Lower lobe of right lung (tissue), 2 donors: ENCODE results near the gene PRADC1. TPM values are rescaled to one million over a fixed set of nuclear protein-coding genes. Genes with fewer than 3 reads are reported as not detected.
A peak's percentile ranks its signal among the peaks of the same experiment; 100 is the strongest.

ENCODE experiments used
- ATAC-seq, 2 donors: fragments of 200-7000 bp; cut with Tn5 transposase; one replicate each; pipeline ENCODE4 v1.9.1; 2020 to 2022; ENCODE audit warnings: mild to moderate bottlenecking in 2 of 2, moderate library complexity in 2 of 2
- DNase-seq: peaks from one replicate; pipeline ENCODE4 v3.0.0-alpha.2; 2020
- H3K27ac ChIP-seq: fragments of 200-600 bp; one replicate; pipeline ENCODE4 v1.8.0; 2022
- H3K27me3 ChIP-seq: fragments of 200-600 bp; one replicate; pipeline ENCODE4 v1.8.0; 2022; ENCODE audit warnings: low read depth
- H3K36me3 ChIP-seq: fragments of 200-600 bp; one replicate; pipeline ENCODE4 v1.8.0; 2022; ENCODE audit warnings: mild to moderate bottlenecking
- H3K4me1 ChIP-seq: fragments of 200-600 bp; one replicate; pipeline ENCODE4 v1.8.0; 2022
- H3K4me3 ChIP-seq: fragments of 200-600 bp; one replicate; pipeline ENCODE4 v1.8.0; 2022; ENCODE audit warnings: mild to moderate bottlenecking
- H3K9me3 ChIP-seq: fragments of 200-600 bp; one replicate; pipeline ENCODE4 v1.8.0; 2022
- intact Hi-C: fragments of 100-400 bp; cut with DNase I; formaldehyde crosslinking; loops from one replicate; pipeline ENCODE4 v1.11.0; 2022
- total RNA-seq: library from RNA; stranded (reverse); fragmentation: NEBNext Ultra II Directional; extraction: Animal tissue kit (Norgen Biotek cat#: 25700); gene quantifications from one replicate; pipeline ENCODE4 v1.2.1, GENCODE V29; 2021
- TF ChIP-seq, protein P1 (sequence below): fragments of 200-600 bp; IDR thresholded peaks from one replicate; pipeline ENCODE4 v1.8.0; 2022; ENCODE audit warnings: antibody characterized with exemption, mild to moderate bottlenecking
- donor health status: DM: no; HTN: yes; CAD: no; lungs with severe emphysema.

The PRADC1 gene
- total RNA-seq, 1 donor from 2014 or later = 14.8 TPM

GRCh38 chr2:73238976-73239375, 5.9 kb upstream of the PRADC1 start:
- Histone ChIP-seq H3K4me3 (no peak overlapping the region), H3K9me3 (no peaks in the 10 kb centered on the region), H3K27me3 (no peaks in the 10 kb centered on the region), H3K27ac (no peak overlapping the region), H3K4me1 (peaks cover 60% of the 10 kb centered on the region), H3K36me3 (peaks cover 45% of the 10 kb centered on the region)
- ATAC-seq (no peak), DNase-seq (no peak)
- TF ChIP-seq, protein P1, sequence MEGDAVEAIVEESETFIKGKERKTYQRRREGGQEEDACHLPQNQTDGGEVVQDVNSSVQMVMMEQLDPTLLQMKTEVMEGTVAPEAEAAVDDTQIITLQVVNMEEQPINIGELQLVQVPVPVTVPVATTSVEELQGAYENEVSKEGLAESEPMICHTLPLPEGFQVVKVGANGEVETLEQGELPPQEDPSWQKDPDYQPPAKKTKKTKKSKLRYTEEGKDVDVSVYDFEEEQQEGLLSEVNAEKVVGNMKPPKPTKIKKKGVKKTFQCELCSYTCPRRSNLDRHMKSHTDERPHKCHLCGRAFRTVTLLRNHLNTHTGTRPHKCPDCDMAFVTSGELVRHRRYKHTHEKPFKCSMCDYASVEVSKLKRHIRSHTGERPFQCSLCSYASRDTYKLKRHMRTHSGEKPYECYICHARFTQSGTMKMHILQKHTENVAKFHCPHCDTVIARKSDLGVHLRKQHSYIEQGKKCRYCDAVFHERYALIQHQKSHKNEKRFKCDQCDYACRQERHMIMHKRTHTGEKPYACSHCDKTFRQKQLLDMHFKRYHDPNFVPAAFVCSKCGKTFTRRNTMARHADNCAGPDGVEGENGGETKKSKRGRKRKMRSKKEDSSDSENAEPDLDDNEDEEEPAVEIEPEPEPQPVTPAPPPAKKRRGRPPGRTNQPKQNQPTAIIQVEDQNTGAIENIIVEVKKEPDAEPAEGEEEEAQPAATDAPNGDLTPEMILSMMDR = no peak
- intact Hi-C loops = no loop called here

DNA sequence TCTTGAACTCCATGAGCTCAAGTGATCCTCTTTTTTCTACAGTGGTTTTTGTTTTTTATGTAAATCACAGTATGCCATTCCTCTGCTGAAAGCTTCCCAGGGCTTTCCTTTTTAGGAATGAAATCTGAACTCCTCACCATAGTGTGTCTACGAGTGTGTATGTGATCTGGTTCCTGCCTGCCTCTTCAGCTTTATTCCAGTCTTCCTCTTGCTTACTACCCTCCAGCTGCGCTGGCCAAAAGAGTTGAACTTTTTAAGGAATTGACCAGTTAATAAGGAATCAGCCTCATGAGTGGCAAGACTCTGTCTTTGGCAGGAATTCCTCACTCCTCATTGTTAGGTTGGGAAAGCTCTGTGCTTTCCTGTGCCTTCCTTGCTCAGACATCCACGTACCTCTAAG, 5.1 kb upstream of the PRADC1 start:
- H3K9me3 ChIP-seq = no peaks in the 10 kb centered on the region
- peaks cover 56% of the 10 kb centered on the region for H3K4me1 ChIP-seq
- DNase-seq (no peak), ATAC-seq (no peak)
- TF ChIP-seq, protein P1 = no peak
- no peak overlapping the region for H3K4me3 ChIP-seq
- intact Hi-C loops = no loop called here
- no peak overlapping the region for H3K27ac ChIP-seq
- no peaks in the 10 kb centered on the region for H3K27me3 ChIP-seq
- peaks cover 36% of the 10 kb centered on the region for H3K36me3 ChIP-seq

DNA sequence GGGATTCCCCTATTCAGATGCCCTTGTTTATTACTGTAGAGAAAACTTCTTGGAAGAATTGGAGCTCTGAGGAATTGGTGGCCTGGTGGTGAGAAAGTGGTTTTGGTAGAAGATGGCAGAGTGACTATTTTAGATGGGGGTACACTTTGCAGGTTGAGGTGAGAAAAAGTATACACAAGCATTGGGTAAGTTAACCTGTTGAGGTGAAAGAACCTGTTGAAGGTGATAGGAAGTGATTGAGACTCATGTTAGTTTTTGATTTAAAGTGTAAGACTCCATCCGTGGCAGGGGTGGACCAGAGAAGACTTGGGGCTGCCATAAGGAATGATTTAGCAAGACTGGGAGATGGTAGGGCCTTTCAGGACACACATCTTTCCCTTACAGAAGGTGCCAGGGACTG, 4.1 kb upstream of the PRADC1 start:
- no peaks in the 10 kb centered on the region for H3K27me3 ChIP-seq
- intact Hi-C loops = no loop called here
- no peak overlapping the region for H3K4me3 ChIP-seq
- DNase-seq (no peak), ATAC-seq (no peak)
- peaks cover 26% of the 10 kb centered on the region for H3K36me3 ChIP-seq
- TF ChIP-seq, protein P1 = no peak
- no peaks in the 10 kb centered on the region for H3K9me3 ChIP-seq
- H3K4me1 ChIP-seq = peaks cover 59% of the 10 kb centered on the region
- no peak overlapping the region for H3K27ac ChIP-seq

- no peak for ATAC-seq
- H3K9me3 ChIP-seq = no peaks in the 10 kb centered on the region
- peak overlapping the region; percentile 85 for H3K4me3 ChIP-seq
- H3K27me3 ChIP-seq = no peaks in the 10 kb centered on the region
- no peak for DNase-seq
- TF ChIP-seq, protein P1 = no peak
- H3K36me3 ChIP-seq = peaks cover 12% of the 10 kb centered on the region
- peaks cover 59% of the 10 kb centered on the region for H3K4me1 ChIP-seq
- intact Hi-C loops = no loop called here
- peak overlapping the region; percentile 90 for H3K27ac ChIP-seq
Observed at GRCh38 chr2:73235315-73236028, 2.4 kb upstream of the PRADC1 start.

GRCh38 chr2:73233932-73234832, 1.1 kb upstream of the PRADC1 start, which contains the start of gene CCT7:
TSS of gene CCT7 (plus strand) at chr2:73234308. CDS start at chr2:73234379, 71 bp downstream.
- peak; percentile 90 for DNase-seq
- H3K36me3 ChIP-seq = peaks cover 9% of the 10 kb centered on the region
- peak; percentile 93 to 95 for ATAC-seq
- H3K4me3 ChIP-seq = peak within 1 kb of the TSS; percentile 85
- H3K27ac ChIP-seq = peak within 1 kb of the TSS; percentile 90
- TF ChIP-seq, protein P1 = no peak
- H3K9me3 ChIP-seq = no peaks in the 10 kb centered on the region
- intact Hi-C loops = no loop called here
- H3K27me3 ChIP-seq = no peaks in the 10 kb centered on the region
- peaks cover 49% of the 10 kb centered on the region for H3K4me1 ChIP-seq
